NCI-H345 treated with DMSO at 0.1 percent for 48 hours (cell line): ENCODE measurements around the gene SCLY.

Experiments used
- DNase-seq: peaks from one replicate; lab custom pipeline; 2025; ENCODE audit not compliant: unreplicated experiment; lab: John Stamatoyannopoulos, UW

The SCLY gene

GRCh38 chr2:238096311-238097011 is 35.7 kb downstream of the SCLY start:
- DNase-seq = no peak

DNA sequence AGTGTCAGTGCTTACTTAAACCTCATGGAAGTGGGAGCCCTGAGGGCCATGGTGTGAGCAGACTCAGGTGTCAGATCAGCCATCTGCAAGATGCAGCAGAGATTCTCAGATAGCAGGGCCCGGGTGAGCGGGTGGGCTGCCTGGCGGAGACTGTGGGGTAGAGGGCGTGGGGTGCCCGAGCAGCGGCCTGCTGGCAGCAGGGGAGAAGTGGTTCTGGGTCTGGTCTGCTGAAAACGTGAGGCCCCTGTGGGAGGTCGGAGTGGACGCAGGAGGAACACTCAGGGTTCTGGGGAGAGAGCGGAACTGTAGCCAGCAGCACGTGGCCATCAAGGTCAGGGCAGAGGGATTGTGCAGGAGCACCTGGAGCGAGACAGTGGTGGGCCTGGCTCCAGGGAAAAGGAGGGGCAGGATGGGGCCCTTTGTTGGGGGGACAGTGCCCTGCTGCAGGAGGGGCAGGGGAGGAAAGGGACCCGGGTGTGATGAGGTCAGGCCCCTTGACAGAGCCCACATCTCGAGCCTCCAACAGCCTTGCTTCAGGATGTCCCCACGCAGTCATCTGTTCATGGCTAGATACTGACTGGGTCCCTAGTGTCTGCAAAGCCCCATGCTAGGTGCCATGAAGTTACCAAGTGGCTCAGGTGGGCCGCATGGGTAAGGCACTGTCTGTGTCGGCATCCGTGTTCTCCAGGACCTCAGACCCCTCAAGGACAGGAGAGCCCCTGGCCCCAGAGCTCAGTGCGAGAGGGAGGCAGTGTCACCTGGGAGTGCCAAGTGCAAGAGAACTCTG is 36.6 kb downstream of the SCLY start:
- DNase-seq = no peak

- no peak for DNase-seq
Measured at GRCh38 chr2:238097988-238098871, 37.4 kb downstream of the SCLY start.

GRCh38 chr2:238098901-238099713 is 38.3 kb downstream of the SCLY start:
- no peak for DNase-seq

DNA sequence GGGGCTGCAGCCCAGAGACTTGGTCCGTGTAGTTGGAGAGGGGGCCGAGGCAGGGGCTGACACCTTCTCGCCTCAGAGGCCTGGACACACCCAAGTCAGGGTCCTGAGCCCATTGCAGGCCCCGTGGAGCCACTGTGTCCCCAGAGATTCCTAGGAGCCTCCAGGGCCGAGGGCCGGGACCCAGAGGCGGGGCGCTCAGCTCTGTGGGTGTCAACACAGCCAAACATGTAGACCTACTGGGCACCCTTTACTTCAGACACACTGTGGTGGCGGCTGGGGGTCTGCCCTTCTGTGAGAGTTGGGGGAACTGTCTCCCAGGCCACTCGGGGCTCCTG is 38.9 kb downstream of the SCLY start:
- no peak for DNase-seq

DNA sequence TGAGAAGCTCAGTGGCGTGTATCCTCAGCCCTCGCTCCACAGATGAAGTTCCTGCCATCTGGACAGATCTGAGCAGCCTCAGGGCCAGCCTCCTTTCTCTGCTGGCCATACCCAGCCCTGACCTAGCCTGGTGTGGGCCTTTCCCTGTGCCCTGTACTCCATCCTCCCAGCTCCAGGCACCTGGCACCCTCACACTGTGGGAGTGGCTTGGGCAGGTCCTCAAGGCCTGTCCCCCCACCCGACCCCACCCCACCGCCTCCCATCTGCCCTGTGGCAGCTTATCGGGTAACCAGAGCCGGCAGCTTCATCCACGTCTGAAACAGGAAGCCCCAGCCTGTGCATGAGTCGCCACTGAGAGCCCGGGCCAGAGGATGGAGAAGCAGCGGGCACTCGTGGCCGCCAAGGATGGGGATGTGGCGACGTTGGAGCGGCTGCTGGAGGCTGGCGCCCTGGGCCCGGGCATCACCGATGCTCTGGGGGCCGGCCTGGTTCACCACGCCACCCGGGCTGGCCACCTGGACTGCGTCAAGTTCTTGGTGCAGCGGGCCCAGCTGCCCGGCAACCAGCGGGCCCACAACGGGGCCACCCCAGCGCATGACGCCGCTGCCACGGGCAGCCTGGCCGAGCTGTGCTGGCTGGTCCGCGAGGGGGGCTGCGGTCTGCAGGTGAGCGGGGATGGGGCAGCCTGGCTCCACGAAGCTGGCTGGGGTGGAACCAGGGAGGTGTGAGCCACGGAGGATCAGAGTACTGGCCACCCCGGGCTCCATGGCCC is 39.4 kb downstream of the SCLY start, which contains the start of gene ESPNL:
ESPNL (plus strand) TSS at position 292 of the 772 bp plus-strand sequence; CDS start at position 372, 80 bp downstream.
- no peak for DNase-seq

DNA sequence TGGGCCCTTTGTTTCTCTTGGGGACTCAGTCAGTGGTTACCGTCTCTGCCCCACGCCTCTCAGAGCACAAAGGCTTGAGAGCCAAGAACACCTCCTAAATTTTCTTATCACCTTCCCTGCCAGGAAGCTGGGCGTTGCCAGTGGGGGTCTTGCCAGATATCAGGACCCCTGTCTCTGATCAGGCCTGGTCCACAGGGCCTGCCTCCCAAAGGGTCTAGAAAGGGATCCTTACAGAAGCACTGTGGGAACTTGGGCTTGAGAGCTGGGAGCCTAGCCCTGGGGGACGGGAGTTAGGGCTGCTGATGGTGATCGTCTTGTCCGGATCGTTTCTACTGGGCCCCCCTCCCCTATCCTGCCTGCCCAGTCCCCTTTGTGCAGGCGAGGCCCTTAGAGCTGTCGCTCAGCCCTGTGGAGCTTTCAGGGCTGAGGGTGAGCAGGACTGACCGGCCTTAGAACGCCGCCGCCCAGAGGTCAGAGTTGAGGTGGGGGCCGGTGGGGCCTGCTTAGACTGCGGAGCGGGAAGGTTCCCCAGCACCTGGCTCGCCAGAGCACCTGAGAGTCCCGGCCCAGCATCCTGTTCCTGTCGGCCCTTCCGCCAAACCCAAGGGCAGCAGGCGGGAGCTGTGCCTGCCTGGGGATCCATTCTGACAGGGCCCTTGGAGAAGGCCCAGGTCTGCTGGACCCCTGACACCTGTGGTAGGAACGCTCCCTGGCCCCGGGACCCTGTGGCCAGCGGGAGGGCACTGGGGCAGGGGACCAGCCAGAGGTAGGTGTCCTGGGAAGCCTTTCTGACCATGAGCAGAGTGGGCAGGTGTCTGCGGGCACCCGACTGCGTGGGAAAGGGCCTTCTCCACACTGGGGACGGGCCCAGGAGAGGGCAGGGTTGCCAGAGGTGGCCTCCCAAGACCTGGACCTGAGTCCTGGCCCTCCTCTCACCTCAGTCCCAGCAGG is 40.3 kb downstream of the SCLY start:
- no peak for DNase-seq

DNA sequence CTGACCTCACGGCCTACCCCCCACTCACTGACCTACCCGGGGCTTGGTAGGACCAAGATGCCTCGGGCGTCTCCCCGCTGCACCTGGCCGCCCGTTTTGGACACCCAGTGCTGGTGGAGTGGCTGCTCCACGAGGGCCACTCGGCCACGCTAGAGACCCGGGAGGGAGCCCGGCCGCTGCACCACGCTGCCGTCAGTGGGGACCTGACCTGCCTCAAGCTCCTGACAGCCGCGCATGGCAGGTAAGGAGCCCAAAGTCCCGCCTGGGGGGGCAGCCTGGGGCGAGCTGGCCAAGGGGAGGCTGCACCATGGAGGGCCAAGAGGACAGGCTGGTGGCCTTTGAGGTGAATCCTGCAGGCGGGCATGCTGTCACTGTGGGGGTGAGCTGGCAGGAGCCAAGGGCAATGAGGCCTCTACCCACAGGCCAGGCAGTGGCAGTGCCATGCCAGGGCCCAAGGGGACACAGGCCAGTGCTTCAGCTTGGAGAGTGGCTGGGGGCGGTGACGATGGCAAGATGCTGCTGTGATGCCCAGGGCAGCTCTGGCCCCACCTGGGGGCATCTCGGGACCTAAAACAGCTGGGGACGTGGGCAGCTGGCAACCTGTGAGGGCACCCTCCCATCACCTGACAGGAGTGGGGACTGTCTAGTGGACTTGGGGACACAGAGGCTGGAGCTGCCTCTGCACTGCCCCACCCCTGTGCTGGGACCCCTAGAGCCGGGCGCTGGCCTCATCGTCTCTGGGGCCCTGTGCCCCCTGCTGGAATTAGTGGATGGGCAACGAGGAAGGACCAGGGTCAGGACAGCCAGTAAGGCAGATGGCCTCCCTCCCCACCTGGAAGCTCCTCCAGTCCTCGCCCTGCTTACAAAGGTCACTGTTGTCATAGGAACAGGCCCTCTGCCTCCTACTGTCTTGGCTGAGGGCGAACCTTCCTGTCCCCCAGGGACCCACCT is 41.4 kb downstream of the SCLY start:
- DNase-seq = no peak

DNA sequence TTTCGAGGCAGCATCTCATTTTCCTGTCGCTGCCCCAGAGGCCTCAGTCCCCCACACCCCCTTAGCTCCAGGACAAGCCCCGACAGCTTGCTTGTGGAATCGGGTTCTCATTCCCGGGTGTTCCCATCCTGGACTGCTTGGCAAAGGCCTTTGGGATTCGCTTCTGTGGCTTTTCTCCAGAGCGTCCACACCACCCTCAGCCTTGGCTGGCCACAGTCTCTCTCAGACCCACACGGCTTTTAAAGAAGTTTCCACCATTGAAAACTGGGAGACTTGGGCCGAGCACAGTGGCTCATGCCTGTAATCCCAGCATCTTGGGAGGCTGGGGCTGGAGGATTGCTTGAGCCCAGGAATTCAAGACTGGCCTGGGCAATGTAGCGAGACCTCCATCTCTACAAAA is 42.1 kb downstream of the SCLY start:
- no peak for DNase-seq

DNA sequence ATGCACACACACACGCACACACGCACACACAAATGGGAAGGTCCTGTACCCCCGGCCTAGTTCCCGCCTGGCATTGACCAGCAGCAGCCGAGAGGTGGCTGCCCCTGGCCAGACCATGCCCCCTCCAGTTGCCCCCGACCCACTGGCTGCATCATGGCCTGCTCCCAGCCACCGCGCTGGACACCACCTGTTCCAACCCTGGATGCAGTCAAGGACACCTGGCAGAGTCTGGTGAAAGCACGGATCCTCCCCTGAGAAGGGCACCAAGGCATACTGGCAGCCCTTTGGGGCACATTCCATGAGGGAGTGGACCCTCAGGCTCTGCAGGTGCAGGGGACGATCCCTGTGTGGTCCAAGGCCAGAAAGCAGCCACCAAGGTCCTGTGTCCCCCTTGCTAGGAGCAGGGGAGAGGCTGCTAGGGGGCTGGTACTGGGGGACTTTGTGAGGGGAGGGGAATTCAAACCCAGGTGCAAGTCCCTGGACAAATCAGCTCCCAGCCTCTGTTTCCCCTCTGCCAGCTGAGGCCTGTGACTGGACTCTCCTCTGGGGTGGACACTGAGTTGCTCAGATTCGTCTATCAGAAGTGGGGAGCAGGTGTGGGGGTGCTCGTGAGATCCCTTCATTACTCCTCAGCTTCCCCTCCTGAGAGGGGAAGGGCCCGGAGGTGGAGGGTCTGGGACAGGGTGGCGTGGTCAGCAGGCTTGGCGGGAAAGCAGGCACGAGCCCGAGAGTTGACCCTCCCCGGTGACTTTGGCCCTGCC is 42.8 kb downstream of the SCLY start:
- DNase-seq = no peak

DNA sequence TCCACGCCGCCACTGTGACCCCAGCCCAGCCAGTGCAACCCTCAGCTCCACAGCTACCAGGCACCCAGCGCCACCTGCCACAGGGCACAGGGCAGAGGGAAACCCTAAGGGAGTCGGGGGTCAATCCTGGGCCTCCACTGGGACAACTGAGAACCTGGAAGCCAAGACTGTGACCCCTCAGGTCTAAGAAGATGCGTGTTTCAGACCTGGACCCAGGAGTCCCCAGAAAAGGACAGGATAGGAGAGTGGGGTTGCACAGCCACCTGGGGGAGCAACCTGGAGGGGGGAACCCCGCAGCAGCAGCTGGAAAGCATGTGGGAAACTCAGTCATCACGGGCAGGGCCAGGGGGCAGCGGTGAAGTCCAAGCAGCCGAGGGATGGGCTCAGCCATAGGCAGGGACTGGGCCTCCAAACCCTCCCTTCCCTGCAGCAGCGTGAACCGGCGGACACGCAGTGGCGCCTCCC is 43.5 kb downstream of the SCLY start:
- no peak for DNase-seq

GRCh38 chr2:238104691-238105371 is 44.0 kb downstream of the SCLY start:
- no peak for DNase-seq

- DNase-seq = no peak
Measured at GRCh38 chr2:238105506-238106338, 44.9 kb downstream of the SCLY start.

DNA sequence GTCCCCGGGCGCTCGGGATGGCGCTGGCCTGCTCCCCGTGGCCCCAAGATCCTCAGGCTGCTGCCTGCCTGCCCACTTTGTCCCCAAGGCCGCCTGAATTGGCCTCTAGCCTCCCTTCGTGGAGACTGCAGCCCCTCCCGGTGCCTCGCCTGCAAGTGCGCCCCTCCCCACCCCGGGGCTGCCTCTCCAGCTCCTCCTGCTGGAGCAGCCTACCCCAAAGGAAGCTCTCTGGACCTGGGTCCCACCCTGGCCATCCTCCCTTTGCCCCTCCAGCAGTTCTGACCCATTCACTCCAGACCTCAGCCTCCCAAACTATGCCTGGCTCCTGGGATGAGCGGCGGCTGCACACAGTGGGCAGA is 45.5 kb downstream of the SCLY start:
- DNase-seq = no peak

GRCh38 chr2:238106698-238107524 is 46.1 kb downstream of the SCLY start:
- no peak for DNase-seq
